Breast epithelium (tissue), 4 donors: ENCODE measurements around the gene OCA2. TPM values are rescaled to one million over a fixed set of nuclear protein-coding genes. Genes with fewer than 3 reads are reported as not detected.

Source experiments
- DNase-seq, 2 donors: peaks; one replicate each; pipeline ENCODE4 v3.0.0-alpha.2; 2019; ENCODE audit warnings: low spot score in 2 of 2
- H3K27ac ChIP-seq, 2 donors: fragments of 200-600 bp; sonication (generic) in 1 of 2; one replicate each; pipeline ENCODE4 v1.5.1; 2016 to 2019; ENCODE audit warnings: mild to moderate bottlenecking in 1 of 2
- H3K27me3 ChIP-seq, 2 donors: fragments of 200-600 bp; sonication (generic) in 1 of 2; one replicate each; pipeline versions ENCODE4 v1.5.1 to v1.6.0; 2017 to 2019; ENCODE audit warnings: control low read depth in 1 of 2, mild to moderate bottlenecking in 1 of 2
- H3K36me3 ChIP-seq: fragments of 200-600 bp; one replicate; pipeline ENCODE4 v1.5.1; 2019
- H3K4me1 ChIP-seq, 2 donors: fragments of 200-600 bp; sonication (generic); one replicate each; pipeline ENCODE4 v1.5.1; 2016 to 2019; ENCODE audit warnings: control low read depth in 1 of 2
- H3K4me3 ChIP-seq, 3 donors: fragments of 200-600 bp; sonication (generic); 1 replicate in 2 of 3; 2 replicates in 1 of 3; pipeline ENCODE4 v1.5.1; 2016 to 2019; ENCODE audit warnings: mild to moderate bottlenecking in 3 of 3, moderate library complexity in 2 of 3
- H3K9me3 ChIP-seq, 2 donors: fragments of 200-600 bp; sonication (generic) in 1 of 2; one replicate each; pipeline ENCODE4 v1.5.1; 2016 to 2019; ENCODE audit warnings: control low read depth in 1 of 2
- POLR2A ChIP-seq: fragments of 450-650 bp; IDR thresholded peaks from one replicate; pipeline ENCODE4 v1.6.1; 2016; ENCODE audit warnings: antibody characterized with exemption, mild to moderate bottlenecking, moderate library complexity
- POLR2AphosphoS5 ChIP-seq, 3 donors: sonication (generic); formaldehyde crosslinking; IDR thresholded peaks; one replicate each; pipeline ENCODE4 v1.6.1; 2017; ENCODE audit warnings: antibody characterized with exemption in 3 of 3
- intact Hi-C: fragments of 100-400 bp; cut with DNase I; formaldehyde crosslinking; loops from one replicate; pipeline ENCODE4 v1.15.1; 2023; ENCODE audit warnings: low total_unique reads
- total RNA-seq, 3 donors: library from RNA; depleted of rRNA; stranded (reverse); fragments of >200 nt; gene quantifications; one replicate each; pipeline ENCODE4 v1.1.0, GENCODE V29; 2016
- TF ChIP-seq, protein P1 (sequence below), 3 donors: fragments of 450-650 bp; IDR thresholded peaks; one replicate each; pipeline ENCODE4 v1.5.1; 2016 to 2017; ENCODE audit warnings: antibody characterized with exemption in 3 of 3, mild to moderate bottlenecking in 3 of 3, moderate library complexity in 3 of 3

OCA2 gene
- total RNA-seq, 3 donors from 2014 or later, result 0.59 to 0.80 (median 0.66) TPM

DNA sequence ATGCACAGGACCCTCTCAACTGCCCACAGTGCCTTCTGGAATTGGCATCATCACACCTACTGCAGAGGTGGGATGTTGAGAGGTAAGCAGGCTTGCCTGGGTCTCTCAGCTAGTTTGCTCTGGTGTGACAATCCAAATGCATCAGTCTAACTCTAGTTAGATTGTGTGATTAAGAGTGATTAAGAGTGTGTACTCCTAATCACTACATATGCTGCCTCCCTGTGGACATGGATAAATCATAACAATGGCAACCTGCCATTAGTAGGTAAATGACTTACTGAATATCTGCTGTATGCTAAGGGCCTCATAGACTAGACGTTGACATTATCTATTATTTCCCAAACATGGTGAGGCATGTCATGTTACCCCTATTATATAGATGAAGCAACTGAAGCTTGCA is 342.1 kb downstream of the OCA2 start:
- Histone ChIP-seq H3K9me3 (no peaks in the 10 kb centered on the region), H3K36me3 (no peaks in the 10 kb centered on the region)
- intact Hi-C loops, result no loop called here

DNA sequence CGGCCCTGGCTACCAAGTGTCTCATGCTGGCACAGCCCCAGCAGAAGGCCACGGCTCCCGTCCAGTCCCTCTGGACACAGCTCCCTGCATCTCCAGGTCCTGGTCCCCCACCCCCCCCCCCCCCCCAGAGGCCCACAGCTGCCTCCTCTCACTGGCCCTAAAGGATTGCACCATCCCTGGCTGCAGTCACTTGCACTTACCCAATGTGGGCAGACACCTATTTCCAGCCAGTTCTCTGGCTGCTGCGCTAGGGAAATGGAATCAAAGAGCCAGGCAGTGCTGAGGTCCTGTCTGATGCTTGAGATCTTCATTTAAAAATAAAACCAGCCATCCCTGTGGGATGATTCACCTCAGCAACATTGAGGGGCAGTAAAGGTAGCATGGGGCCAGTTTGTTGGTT is 346.4 kb downstream of the OCA2 start:
- no peak for DNase-seq
- TF ChIP-seq POLR2A, result no peak
- no peak for TF ChIP-seq POLR2AphosphoS5 (IDR thresholded peaks at IDR 0.05)
- TF ChIP-seq, protein P1, sequence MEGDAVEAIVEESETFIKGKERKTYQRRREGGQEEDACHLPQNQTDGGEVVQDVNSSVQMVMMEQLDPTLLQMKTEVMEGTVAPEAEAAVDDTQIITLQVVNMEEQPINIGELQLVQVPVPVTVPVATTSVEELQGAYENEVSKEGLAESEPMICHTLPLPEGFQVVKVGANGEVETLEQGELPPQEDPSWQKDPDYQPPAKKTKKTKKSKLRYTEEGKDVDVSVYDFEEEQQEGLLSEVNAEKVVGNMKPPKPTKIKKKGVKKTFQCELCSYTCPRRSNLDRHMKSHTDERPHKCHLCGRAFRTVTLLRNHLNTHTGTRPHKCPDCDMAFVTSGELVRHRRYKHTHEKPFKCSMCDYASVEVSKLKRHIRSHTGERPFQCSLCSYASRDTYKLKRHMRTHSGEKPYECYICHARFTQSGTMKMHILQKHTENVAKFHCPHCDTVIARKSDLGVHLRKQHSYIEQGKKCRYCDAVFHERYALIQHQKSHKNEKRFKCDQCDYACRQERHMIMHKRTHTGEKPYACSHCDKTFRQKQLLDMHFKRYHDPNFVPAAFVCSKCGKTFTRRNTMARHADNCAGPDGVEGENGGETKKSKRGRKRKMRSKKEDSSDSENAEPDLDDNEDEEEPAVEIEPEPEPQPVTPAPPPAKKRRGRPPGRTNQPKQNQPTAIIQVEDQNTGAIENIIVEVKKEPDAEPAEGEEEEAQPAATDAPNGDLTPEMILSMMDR (IDR thresholded peaks at IDR 0.05), result no peak
- Histone ChIP-seq H3K27ac (no peak overlapping the region), H3K9me3 (no peaks in the 10 kb centered on the region), H3K36me3 (no peaks in the 10 kb centered on the region), H3K4me1 (no peaks in the 10 kb centered on the region), H3K27me3 (no peaks in the 10 kb centered on the region), H3K4me3 (no peak overlapping the region)
- intact Hi-C loops, result no loop called here

More for the DNA sequence above, 342.1 kb downstream of the OCA2 start:
- H3K27me3 ChIP-seq, result no peaks in the 10 kb centered on the region
- H3K27ac ChIP-seq, result no peak overlapping the region
- no peaks in the 10 kb centered on the region for H3K4me1 ChIP-seq
- TF ChIP-seq POLR2A (no peak), POLR2AphosphoS5 (IDR thresholded peaks at IDR 0.05) (no peak)
- TF ChIP-seq, protein P1 (IDR thresholded peaks at IDR 0.05), result no peak
- DNase-seq, result no peak
- H3K4me3 ChIP-seq, result no peak overlapping the region

DNA sequence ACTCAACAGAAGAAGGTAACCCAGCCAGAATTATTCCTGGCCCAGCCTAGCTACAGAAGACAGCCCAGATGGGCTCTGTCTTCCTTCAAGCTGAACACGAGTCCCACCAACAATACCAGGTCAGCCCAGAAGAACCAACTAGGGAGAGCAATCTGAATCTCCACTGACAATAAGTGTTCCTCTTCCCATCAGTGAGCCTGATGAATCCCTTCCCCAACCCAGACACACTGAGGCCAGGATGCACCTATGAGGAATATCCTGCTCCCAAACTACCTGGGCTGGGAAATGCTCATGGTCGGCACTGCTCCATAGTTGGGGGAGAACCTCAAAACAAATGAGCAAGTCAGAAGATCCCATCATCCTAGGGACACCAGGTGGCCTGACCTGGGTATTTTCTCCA is 351.1 kb downstream of the OCA2 start:
- Histone ChIP-seq H3K27me3 (no peaks in the 10 kb centered on the region), H3K36me3 (no peaks in the 10 kb centered on the region), H3K4me3 (no peak overlapping the region), H3K9me3 (no peaks in the 10 kb centered on the region), H3K27ac (no peak overlapping the region), H3K4me1 (no peaks in the 10 kb centered on the region)
- no peak for TF ChIP-seq POLR2A
- TF ChIP-seq, protein P1 (IDR thresholded peaks at IDR 0.05), result no peak
- TF ChIP-seq POLR2AphosphoS5 (IDR thresholded peaks at IDR 0.05), result no peak
- intact Hi-C loops, result no loop called here
- DNase-seq, result no peak

DNA sequence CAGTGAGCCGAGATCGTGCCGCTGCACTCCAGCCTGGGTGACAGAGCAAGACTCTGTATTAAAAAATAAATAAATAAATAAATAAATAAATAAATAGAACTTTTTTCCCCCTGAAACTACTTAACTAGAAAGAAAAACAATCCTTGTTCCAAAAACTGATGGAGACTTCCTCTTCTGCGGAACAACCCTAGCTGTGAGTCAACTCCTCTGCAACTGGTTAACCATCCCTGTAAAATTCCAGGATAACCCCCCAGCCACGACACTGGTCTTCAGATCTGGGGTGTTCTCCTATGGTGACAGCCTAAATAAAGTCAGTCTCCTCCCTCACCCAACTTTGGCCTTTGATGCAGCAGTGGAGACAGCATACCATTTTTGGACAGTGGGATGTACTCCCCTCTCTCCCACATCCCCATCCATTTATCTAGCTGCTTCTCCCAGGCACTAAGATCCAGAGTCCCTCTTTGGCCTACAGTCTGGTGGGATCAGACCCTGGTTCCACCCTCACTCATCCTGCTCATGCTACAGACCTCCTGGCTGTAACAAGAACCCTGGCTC is 352.6 kb downstream of the OCA2 start:
- Histone ChIP-seq H3K36me3 (no peaks in the 10 kb centered on the region), H3K4me3 (no peak overlapping the region), H3K27me3 (no peaks in the 10 kb centered on the region), H3K4me1 (no peaks in the 10 kb centered on the region), H3K9me3 (no peaks in the 10 kb centered on the region), H3K27ac (no peak overlapping the region)
- no peak for TF ChIP-seq POLR2A
- no peak for TF ChIP-seq POLR2AphosphoS5 (IDR thresholded peaks at IDR 0.05)
- TF ChIP-seq, protein P1 (IDR thresholded peaks at IDR 0.05), result no peak
- DNase-seq, result no peak
- intact Hi-C loops, result no loop called here

DNA sequence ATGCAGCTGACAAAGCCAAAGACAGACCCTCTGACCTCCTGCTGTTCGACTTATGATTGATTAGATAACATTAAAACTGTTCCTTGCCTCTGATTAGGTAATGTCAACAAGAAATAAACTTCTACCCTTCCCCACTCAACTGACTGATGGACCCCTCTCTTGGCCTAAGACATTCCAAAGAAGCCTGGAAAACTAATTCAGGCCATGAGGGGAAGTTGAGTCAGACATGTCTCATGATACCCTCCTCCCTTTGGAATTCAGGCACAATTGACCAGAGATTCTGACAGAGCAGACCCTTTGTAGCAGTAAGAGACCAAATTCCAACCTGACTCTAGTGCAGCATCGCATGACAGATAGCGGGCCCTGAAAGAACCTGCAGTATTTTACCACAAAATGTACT is 354.5 kb downstream of the OCA2 start:
- no peak overlapping the region for H3K27ac ChIP-seq
- H3K36me3 ChIP-seq, result no peaks in the 10 kb centered on the region
- DNase-seq, result no peak
- intact Hi-C loops, result no loop called here
- no peaks in the 10 kb centered on the region for H3K27me3 ChIP-seq
- TF ChIP-seq POLR2A, result no peak
- TF ChIP-seq POLR2AphosphoS5 (IDR thresholded peaks at IDR 0.05), result no peak
- TF ChIP-seq, protein P1 (IDR thresholded peaks at IDR 0.05), result no peak
- H3K4me1 ChIP-seq, result no peaks in the 10 kb centered on the region
- H3K4me3 ChIP-seq, result no peak overlapping the region
- no peaks in the 10 kb centered on the region for H3K9me3 ChIP-seq
